GM21576 (cell line): ENCODE measurements around the gene HERC5.
"Not testable (repeated sequence)": the region's sequence is repeated elsewhere in the genome, so short reads cannot be mapped to it uniquely, and the experiment has no call there.

ENCODE experiments used
- ATAC-seq: cut with Tn5 transposase; IDR thresholded peaks from one replicate; pipeline ENCODE4 v1.9.1; 2021; ENCODE audit warnings: mild to moderate bottlenecking, moderate library complexity; ENCODE audit not compliant: unreplicated experiment

The HERC5 gene

GRCh38 chr4:88517825-88518224 is 60.9 kb downstream of the HERC5 start:
- ATAC-seq: no peak

- no peak for ATAC-seq
These were observed 62.0 kb downstream of the HERC5 start for GRCh38 chr4:88518911-88519310.

- no peak for ATAC-seq
These were observed 65.9 kb downstream of the HERC5 start for GRCh38 chr4:88522702-88523324.

- peak; percentile 84 for ATAC-seq
These were observed 66.6 kb downstream of the HERC5 start, which contains the start of gene PYURF for GRCh38 chr4:88523325-88524129. PYURF (minus strand) TSS chr4:88523776; CDS start chr4:88523700, 76 bp downstream.

- no peak for ATAC-seq
These were observed 67.3 kb downstream of the HERC5 start for GRCh38 chr4:88524171-88524570.

GRCh38 chr4:88526221-88526815 is 69.4 kb downstream of the HERC5 start:
- ATAC-seq: no peak

GRCh38 chr4:88527787-88528186 is 70.9 kb downstream of the HERC5 start:
- ATAC-seq: peak; percentile 36

GRCh38 chr4:88528861-88529260 is 71.9 kb downstream of the HERC5 start:
- ATAC-seq: no peak

GRCh38 chr4:88531549-88531948 is 74.6 kb downstream of the HERC5 start:
- ATAC-seq: no peak

GRCh38 chr4:88533088-88533790 is 76.3 kb downstream of the HERC5 start:
- no peak for ATAC-seq

GRCh38 chr4:88533937-88534750 is 77.2 kb downstream of the HERC5 start:
- no peak for ATAC-seq

GRCh38 chr4:88535090-88535755 is 78.3 kb downstream of the HERC5 start:
- no peak for ATAC-seq

GRCh38 chr4:88537709-88538108 is 80.8 kb downstream of the HERC5 start:
- no peak for ATAC-seq

GRCh38 chr4:88539322-88540068 is 82.6 kb downstream of the HERC5 start:
- ATAC-seq: not testable (repeated sequence)

GRCh38 chr4:88549815-88550214 is 92.9 kb downstream of the HERC5 start:
- ATAC-seq: no peak
